ENCODE measurements around the gene D2HGDH. TPM values are rescaled to one million over a fixed set of nuclear protein-coding genes. Genes with fewer than 3 reads are reported as not detected.

D2HGDH gene
- total and polyA plus RNA-seq, 10 of the 15 experiments (the other 5 are each of a cell fraction or from before 2014, with no cell fraction given): 0.52 to 32.1 (median 11.0) TPM

GRCh38 chr2:241803387-241804325, 69.2 kb downstream of the D2HGDH start:
- no peaks in the 10 kb centered on the region for H3K9me3 ChIP-seq (replicated peaks; ENCODE audit: control insufficient read depth, insufficient read depth, low read length)
- CTCF ChIA-PET: interaction anchor here (0.8 to 1.4 kb wide), 3 partner anchors 8 to 75 kb away, joined by 3 to 4 read pairs (median 4); no protein-coding TSS in a partner anchor
- DNase-seq (ENCODE audit: low read depth, low spot score) (no peak), FAIRE-seq (peak; percentile 56), ATAC-seq (peak; percentile 81)
- in situ Hi-C loops (cut with MboI): no loop called here
- no peaks in the 10 kb centered on the region for H3K36me3 ChIP-seq (ENCODE audit: control insufficient read depth in 2 of 2, insufficient read depth in 2 of 2, low read length in 1 of 2)
- intact Hi-C loops (cut with micrococcal nuclease; ENCODE audit: unreplicated experiment): loop anchor here (5.0 kb wide), 1 partner anchor 39 kb away; no protein-coding TSS in a partner anchor
- H2AFZ ChIP-seq (ENCODE audit: control insufficient read depth, low read depth, low read length): peak overlapping the region; percentile 55
- no TSS peak for BruUV-seq (replicated peaks)
- peak overlapping the region; percentile 81 for H3K4me2 ChIP-seq (ENCODE audit: control insufficient read depth, insufficient read depth)
- POLR2A ChIA-PET: interaction anchor here (0.7 to 1.0 kb wide), 2 partner anchors 23 to 31 kb away, joined by 3 read pairs; no protein-coding TSS in a partner anchor
- H3K27ac ChIP-seq (ENCODE audit: control insufficient read depth, insufficient read depth): no peak overlapping the region
- no peaks in the 10 kb centered on the region for H3K79me2 ChIP-seq (ENCODE audit: control insufficient read depth, insufficient read depth, low read length)
- SMC1A ChIA-PET (ENCODE audit: uncharacterized antibody, unreplicated experiment): no interaction called here
- peaks cover 14% of the 10 kb centered on the region for H3K4me1 ChIP-seq (ENCODE audit: control insufficient read depth, insufficient read depth, low read length)
- peak overlapping the region; percentile 69 for H3K4me3 ChIP-seq
- RAD21 ChIA-PET (ENCODE audit: unreplicated experiment): interaction anchor here (1.0 kb wide), 1 partner anchor 56 kb away, joined by 3 read pairs; no protein-coding TSS in a partner anchor
- no peaks in the 10 kb centered on the region for H4K20me1 ChIP-seq (ENCODE audit: control insufficient read depth, insufficient read depth)
- WGBS (ENCODE audit: insufficient coverage, insufficient replicate concordance, low lambda C conversion rate, missing lambda C conversion rate): 8% methylated on average over 98 of the region's 109 CpGs
- no peaks in the 10 kb centered on the region; a peak in 1 of 4 replicates for H3K27me3 ChIP-seq (replicated peaks in 1 of 2; ENCODE audit: control insufficient read depth in 2 of 2, insufficient read depth in 2 of 2, low read length in 1 of 2)
- peak overlapping the region; percentile 27; the same call in 1 of the 2 replicates for H3K9ac ChIP-seq (ENCODE audit: control insufficient read depth, insufficient read depth, low read length)
- TF ChIP-seq LARP7 (IDR thresholded peaks at IDR 0.05) (0 out of 2 replicates have a peak, but pooled peaks have one; percentile 36), BACH1 (IDR thresholded peaks at IDR 0.05; ENCODE audit: borderline replicate concordance) (no peak), BMI1 (IDR thresholded peaks at IDR 0.05; ENCODE audit: borderline replicate concordance) (no peak), SMARCA5 (IDR thresholded peaks at IDR 0.05) (no peak), NRF1 (conservative IDR thresholded peaks at IDR 0.05; ENCODE audit: low read depth, low read length) (peak; percentile 40; the same call in 1 of the 2 replicates), IRF4 (IDR thresholded peaks at IDR 0.05; ENCODE audit: low read depth, low read length) (no peak), CEBPB (IDR thresholded peaks at IDR 0.05; ENCODE audit: borderline replicate concordance in 1 of 2, low read depth in 2 of 2, low read length in 2 of 2) (no peak), MXI1 (IDR thresholded peaks at IDR 0.05; ENCODE audit: low read depth, low read length) (no peak), EP300 (IDR thresholded peaks at IDR 0.05; ENCODE audit: borderline replicate concordance in 1 of 2, control insufficient read depth in 1 of 2, low read depth in 2 of 2, low read length in 2 of 2) (no peak), ZSCAN29 (IDR thresholded peaks at IDR 0.05) (no peak), CBFB (IDR thresholded peaks at IDR 0.05; ENCODE audit: low read depth) (no peak), CREM (IDR thresholded peaks at IDR 0.05; ENCODE audit: low read depth) (0 out of 2 replicates have a peak, but pooled peaks have one; percentile 5), ZNF384 (IDR thresholded peaks at IDR 0.05; ENCODE audit: borderline replicate concordance, low read depth, low read length) (no peak), SREBF1 (IDR thresholded peaks at IDR 0.05; ENCODE audit: low read length) (no peak), ZNF24 (IDR thresholded peaks at IDR 0.05) (no peak), RELA (IDR thresholded peaks at IDR 0.05; ENCODE audit: borderline replicate concordance, partially characterized antibody) (no peak), NFYB (IDR thresholded peaks at IDR 0.05; ENCODE audit: insufficient read depth, low read depth, low read length) (no peak), SUPT20H (IDR thresholded peaks at IDR 0.05; ENCODE audit: borderline replicate concordance, control insufficient read depth, low read depth, low read length) (no peak), SMC3 (IDR thresholded peaks at IDR 0.05; ENCODE audit: borderline replicate concordance, low read length) (no peak), NFYA (IDR thresholded peaks at IDR 0.05; ENCODE audit: borderline replicate concordance, low read depth, low read length) (no peak)
- TF ChIP-seq, protein P1, sequence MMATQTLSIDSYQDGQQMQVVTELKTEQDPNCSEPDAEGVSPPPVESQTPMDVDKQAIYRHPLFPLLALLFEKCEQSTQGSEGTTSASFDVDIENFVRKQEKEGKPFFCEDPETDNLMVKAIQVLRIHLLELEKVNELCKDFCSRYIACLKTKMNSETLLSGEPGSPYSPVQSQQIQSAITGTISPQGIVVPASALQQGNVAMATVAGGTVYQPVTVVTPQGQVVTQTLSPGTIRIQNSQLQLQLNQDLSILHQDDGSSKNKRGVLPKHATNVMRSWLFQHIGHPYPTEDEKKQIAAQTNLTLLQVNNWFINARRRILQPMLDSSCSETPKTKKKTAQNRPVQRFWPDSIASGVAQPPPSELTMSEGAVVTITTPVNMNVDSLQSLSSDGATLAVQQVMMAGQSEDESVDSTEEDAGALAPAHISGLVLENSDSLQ (IDR thresholded peaks at IDR 0.05): no peak
- TF ChIP-seq, protein P2, sequence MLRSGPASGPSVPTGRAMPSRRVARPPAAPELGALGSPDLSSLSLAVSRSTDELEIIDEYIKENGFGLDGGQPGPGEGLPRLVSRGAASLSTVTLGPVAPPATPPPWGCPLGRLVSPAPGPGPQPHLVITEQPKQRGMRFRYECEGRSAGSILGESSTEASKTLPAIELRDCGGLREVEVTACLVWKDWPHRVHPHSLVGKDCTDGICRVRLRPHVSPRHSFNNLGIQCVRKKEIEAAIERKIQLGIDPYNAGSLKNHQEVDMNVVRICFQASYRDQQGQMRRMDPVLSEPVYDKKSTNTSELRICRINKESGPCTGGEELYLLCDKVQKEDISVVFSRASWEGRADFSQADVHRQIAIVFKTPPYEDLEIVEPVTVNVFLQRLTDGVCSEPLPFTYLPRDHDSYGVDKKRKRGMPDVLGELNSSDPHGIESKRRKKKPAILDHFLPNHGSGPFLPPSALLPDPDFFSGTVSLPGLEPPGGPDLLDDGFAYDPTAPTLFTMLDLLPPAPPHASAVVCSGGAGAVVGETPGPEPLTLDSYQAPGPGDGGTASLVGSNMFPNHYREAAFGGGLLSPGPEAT (IDR thresholded peaks at IDR 0.05; ENCODE audit: low read depth): no peak
